NCI-H1092 (cell line): ENCODE results near the gene RNASE4.
"Not testable (repeated sequence)": the region's sequence is repeated elsewhere in the genome, so short reads cannot be mapped to it uniquely, and the experiment has no call there.

Experiments
- DNase-seq: peaks from one replicate; lab custom pipeline; 2025; lab: John Stamatoyannopoulos, UW

RNASE4 gene

GRCh38 chr14:20683891-20684661, at the start of gene RNASE4:
TSS of gene RNASE4 (plus strand) at chr14:20684560. CDS start at chr14:20699372, 14,812 bp downstream.
- DNase-seq = no peak

- no peak for DNase-seq
Observed at GRCh38 chr14:20641591-20641990, 42.8 kb upstream of the RNASE4 start, which contains the start of gene OR6S1. TSS of gene OR6S1 (minus strand) at chr14:20641691. CDS start at chr14:20641691, 0 bp downstream.

GRCh38 chr14:20642182-20642581, 42.2 kb upstream of the RNASE4 start:
- DNase-seq = no peak

- DNase-seq = not testable (repeated sequence)
Observed at GRCh38 chr14:20642755-20643154, 41.6 kb upstream of the RNASE4 start.

GRCh38 chr14:20644520-20644919, 39.8 kb upstream of the RNASE4 start:
- no peak for DNase-seq

GRCh38 chr14:20645481-20645880, 38.9 kb upstream of the RNASE4 start:
- no peak for DNase-seq

GRCh38 chr14:20652996-20653975, 31.1 kb upstream of the RNASE4 start:
- no peak for DNase-seq

- DNase-seq = no peak
Observed at GRCh38 chr14:20655851-20656250, 28.5 kb upstream of the RNASE4 start.

- DNase-seq = no peak
Observed at GRCh38 chr14:20656274-20656673, 28.1 kb upstream of the RNASE4 start.

GRCh38 chr14:20657216-20658211, 26.8 kb upstream of the RNASE4 start:
- no peak for DNase-seq

- DNase-seq = no peak
Observed at GRCh38 chr14:20658246-20658645, 26.1 kb upstream of the RNASE4 start.

- no peak for DNase-seq
Observed at GRCh38 chr14:20659336-20659735, 25.0 kb upstream of the RNASE4 start.

GRCh38 chr14:20659813-20660395, 24.5 kb upstream of the RNASE4 start:
- no peak for DNase-seq

- no peak for DNase-seq
Observed at GRCh38 chr14:20661197-20661596, 23.2 kb upstream of the RNASE4 start.

- DNase-seq = no peak
Observed at GRCh38 chr14:20662968-20663732, 21.2 kb upstream of the RNASE4 start.

GRCh38 chr14:20666400-20666961, 17.9 kb upstream of the RNASE4 start:
- not testable (repeated sequence) for DNase-seq

GRCh38 chr14:20667957-20668356, 16.4 kb upstream of the RNASE4 start:
- DNase-seq = no peak

GRCh38 chr14:20668969-20669368, 15.4 kb upstream of the RNASE4 start:
- DNase-seq = no peak

GRCh38 chr14:20671597-20672283, 12.6 kb upstream of the RNASE4 start:
- no peak for DNase-seq
